Stomach smooth muscle (tissue), 2 donors: ENCODE data around the gene CABLES2.
A peak's percentile ranks its signal among the peaks of the same experiment; 100 is the strongest.
"Not testable (repeated sequence)": the region's sequence is repeated elsewhere in the genome, so short reads cannot be mapped to it uniquely, and the experiment has no call there.

Source experiments
- H3K27ac ChIP-seq: one replicate; pipeline ENCODE4 v1.7.0; 2013; ENCODE audit warnings: mild to moderate bottlenecking, low read length, inconsistent platforms
- H3K27me3 ChIP-seq, 2 donors: one replicate each; pipeline ENCODE4 v1.7.0; 2013; ENCODE audit warnings: low read length in 2 of 2; ENCODE audit not compliant: insufficient read depth in 2 of 2, control insufficient read depth in 1 of 2
- H3K36me3 ChIP-seq, 2 donors: one replicate each; pipeline ENCODE4 v1.7.0; 2013; ENCODE audit warnings: low read length in 2 of 2; ENCODE audit not compliant: control insufficient read depth in 2 of 2, insufficient read depth in 2 of 2
- H3K4me1 ChIP-seq: one replicate; pipeline ENCODE4 v1.7.0; 2013; ENCODE audit warnings: low read length; ENCODE audit not compliant: control insufficient read depth, insufficient read depth
- H3K4me3 ChIP-seq, 2 donors: one replicate each; pipeline ENCODE4 v1.7.0; 2013; ENCODE audit warnings: low read length in 2 of 2
- H3K9ac ChIP-seq, 2 donors: one replicate each; pipeline ENCODE4 v1.7.0; 2013; ENCODE audit warnings: low read length in 2 of 2, mild to moderate bottlenecking in 1 of 2
- H3K9me3 ChIP-seq, 2 donors: one replicate each; pipeline ENCODE4 v1.7.0; 2013; ENCODE audit warnings: low read length in 2 of 2; ENCODE audit not compliant: control insufficient read depth in 2 of 2
- donor health status: healthy.
- donor health status: Pancreatic carcinoma.

The CABLES2 gene

GRCh38 chr20:62373631-62374179, 33.4 kb downstream of the CABLES2 start:
- not testable (repeated sequence) for H3K9me3 ChIP-seq, H3K36me3 ChIP-seq, H3K4me3 ChIP-seq, H3K27me3 ChIP-seq
- Histone ChIP-seq H3K4me1 (peaks cover 93% of the 10 kb centered on the region), H3K27ac (peak overlapping the region; percentile 99), H3K9ac (peak overlapping the region; percentile 29 to 39)

GRCh38 chr20:62372042-62372993, 34.8 kb downstream of the CABLES2 start:
- peak overlapping the region; percentile 77 to 83 for H3K9ac ChIP-seq
- H3K4me3 ChIP-seq: peak overlapping the region in 1 of 2 donors; percentile 52
- H3K27me3 ChIP-seq: no peaks in the 10 kb centered on the region
- peak overlapping the region; percentile 99 for H3K27ac ChIP-seq
- H3K36me3 ChIP-seq: no peaks in the 10 kb centered on the region
- H3K4me1 ChIP-seq: peaks cover 93% of the 10 kb centered on the region
- no peaks in the 10 kb centered on the region for H3K9me3 ChIP-seq

- H3K36me3 ChIP-seq: no peaks in the 10 kb centered on the region
- peak overlapping the region in 1 of 2 donors; percentile 52 for H3K4me3 ChIP-seq
- H3K9ac ChIP-seq: peak overlapping the region; percentile 61 to 74
- H3K27me3 ChIP-seq: no peaks in the 10 kb centered on the region
- H3K4me1 ChIP-seq: peaks cover 87% of the 10 kb centered on the region
- H3K9me3 ChIP-seq: no peaks in the 10 kb centered on the region
- peak overlapping the region; percentile 99 for H3K27ac ChIP-seq
Observed at GRCh38 chr20:62371588-62372041, 35.5 kb downstream of the CABLES2 start.

GRCh38 chr20:62370807-62371587, 36.1 kb downstream of the CABLES2 start:
- peaks cover 85% of the 10 kb centered on the region for H3K4me1 ChIP-seq
- peak overlapping the region; percentile 61 to 62 for H3K9ac ChIP-seq
- H3K27ac ChIP-seq: peak overlapping the region; percentile 99

GRCh38 chr20:62370115-62370806, 36.8 kb downstream of the CABLES2 start:
- H3K4me1 ChIP-seq: peaks cover 85% of the 10 kb centered on the region
- H3K9ac ChIP-seq: peak overlapping the region; percentile 61 to 62
- H3K27ac ChIP-seq: peak overlapping the region; percentile 99
- H3K27me3 ChIP-seq: no peaks in the 10 kb centered on the region
- no peaks in the 10 kb centered on the region for H3K36me3 ChIP-seq
- H3K4me3 ChIP-seq: peak overlapping the region in 1 of 2 donors; percentile 29
- H3K9me3 ChIP-seq: no peaks in the 10 kb centered on the region

More at GRCh38 chr20:62370807-62371587, 36.1 kb downstream of the CABLES2 start:
- Histone ChIP-seq H3K9me3 (no peaks in the 10 kb centered on the region), H3K27me3 (no peaks in the 10 kb centered on the region), H3K4me3 (no peak overlapping the region), H3K36me3 (no peaks in the 10 kb centered on the region)

- Histone ChIP-seq H3K4me3 (peak overlapping the region in 1 of 2 donors; percentile 29), H3K27ac (peak overlapping the region; percentile 99), H3K27me3 (no peaks in the 10 kb centered on the region), H3K36me3 (no peaks in the 10 kb centered on the region), H3K9ac (peak overlapping the region; percentile 61 to 62), H3K4me1 (peaks cover 85% of the 10 kb centered on the region), H3K9me3 (no peaks in the 10 kb centered on the region)
Observed at GRCh38 chr20:62369815-62370114, 37.3 kb downstream of the CABLES2 start.

- Histone ChIP-seq H3K9me3 (no peaks in the 10 kb centered on the region), H3K36me3 (no peaks in the 10 kb centered on the region), H3K4me1 (peaks cover 85% of the 10 kb centered on the region), H3K4me3 (peak overlapping the region in 1 of 2 donors; percentile 68), H3K9ac (peak overlapping the region; percentile 29 to 61), H3K27ac (peak overlapping the region; percentile 99), H3K27me3 (no peaks in the 10 kb centered on the region)
Observed at GRCh38 chr20:62368976-62369814, 37.9 kb downstream of the CABLES2 start.

GRCh38 chr20:62368392-62368975, 38.6 kb downstream of the CABLES2 start:
- Histone ChIP-seq H3K4me1 (peaks cover 86% of the 10 kb centered on the region), H3K36me3 (no peaks in the 10 kb centered on the region)

GRCh38 chr20:62367633-62368391, 39.3 kb downstream of the CABLES2 start:
- H3K27me3 ChIP-seq: no peaks in the 10 kb centered on the region
- H3K36me3 ChIP-seq: no peaks in the 10 kb centered on the region
- H3K4me3 ChIP-seq: peak overlapping the region; percentile 43 to 68
- H3K4me1 ChIP-seq: peaks cover 88% of the 10 kb centered on the region
- H3K9ac ChIP-seq: peak overlapping the region; percentile 21 to 60
- H3K27ac ChIP-seq: peak overlapping the region; percentile 99
- H3K9me3 ChIP-seq: no peaks in the 10 kb centered on the region

More at GRCh38 chr20:62368392-62368975, 38.6 kb downstream of the CABLES2 start:
- H3K9ac ChIP-seq: peak overlapping the region; percentile 42 to 61
- H3K27ac ChIP-seq: peak overlapping the region; percentile 99
- H3K4me3 ChIP-seq: peak overlapping the region; percentile 31 to 68
- H3K27me3 ChIP-seq: no peaks in the 10 kb centered on the region
- H3K9me3 ChIP-seq: no peaks in the 10 kb centered on the region
